Spleen (tissue), 11 donors: Measurements from ENCODE around the gene PTGES. TPM values are rescaled to one million over a fixed set of nuclear protein-coding genes. Genes with fewer than 3 reads are reported as not detected.
"Not testable (repeated sequence)": the region's sequence is repeated elsewhere in the genome, so short reads cannot be mapped to it uniquely, and the experiment has no call there.

Source experiments
- DNase-seq: peaks from one replicate; pipeline ENCODE4 v3.0.0-alpha.2; 2020
- H3K27ac ChIP-seq, 8 donors: fragments of 200-600 bp; sonication (generic) in 7 of 8; 1 replicate in 4 of 8; 2 replicates in 4 of 8; pipeline versions ENCODE4 v1.5.0 to v1.8.0; 2016 to 2021; ENCODE audit warnings: inconsistent platforms in 4 of 8, mild to moderate bottlenecking in 4 of 8, moderate library complexity in 1 of 8
- H3K27me3 ChIP-seq, 7 donors: fragments of 200-600 bp; sonication (generic) in 6 of 7; replicated peaks in 1 of 7; 1 replicate in 4 of 7; 2 replicates in 3 of 7; pipeline versions ENCODE4 v1.5.0 to v1.8.0; 2016 to 2021; ENCODE audit warnings: inconsistent platforms in 3 of 7, mild to moderate bottlenecking in 1 of 7
- H3K36me3 ChIP-seq, 6 donors: fragments of 200-600 bp; sonication (generic) in 5 of 6; 1 replicate in 4 of 6; 2 replicates in 2 of 6; pipeline versions ENCODE4 v1.5.0 to v1.8.0; 2016 to 2021; ENCODE audit warnings: inconsistent platforms in 2 of 6
- H3K4me1 ChIP-seq, 6 donors: fragments of 200-600 bp; sonication (generic) in 5 of 6; 1 replicate in 3 of 6; 2 replicates in 3 of 6; pipeline versions ENCODE4 v1.5.0 to v1.8.0; 2016 to 2021; ENCODE audit warnings: inconsistent platforms in 3 of 6
- H3K4me3 ChIP-seq, 8 donors: fragments of 200-600 bp; sonication (generic) in 7 of 8; 1 replicate in 4 of 8; 2 replicates in 4 of 8; pipeline versions ENCODE4 v1.5.0 to v1.8.0; 2016 to 2021; ENCODE audit warnings: inconsistent platforms in 4 of 8, mild to moderate bottlenecking in 4 of 8, moderate library complexity in 2 of 8
- H3K9me3 ChIP-seq, 8 donors: fragments of 200-600 bp; sonication (generic) in 7 of 8; 1 replicate in 4 of 8; 2 replicates in 4 of 8; pipeline versions ENCODE4 v1.5.0 to v1.8.0; 2016 to 2021; ENCODE audit warnings: inconsistent platforms in 4 of 8
- CTCF ChIP-seq, 11 experiments: fragments of 200-600 bp in 7 of 11; fragments of 450-650 bp in 4 of 11; sonication (generic) in 4 of 11; IDR thresholded peaks in 8 of 11; conservative IDR thresholded peaks in 3 of 11; 1 replicate in 7 of 11; 2 replicates in 4 of 11; pipeline versions ENCODE4 v1.4.0 to v1.8.0; 2016 to 2021; ENCODE audit warnings: antibody characterized with exemption in 11 of 11, inconsistent platforms in 4 of 11, mild to moderate bottlenecking in 1 of 11
- POLR2A ChIP-seq, 3 donors: fragments of 450-650 bp; IDR thresholded peaks; one replicate each; pipeline ENCODE4 v1.5.1; 2017; ENCODE audit warnings: antibody characterized with exemption in 3 of 3, mild to moderate bottlenecking in 1 of 3
- POLR2AphosphoS5 ChIP-seq, 3 donors: sonication (generic); formaldehyde crosslinking; IDR thresholded peaks; one replicate each; pipeline ENCODE4 v1.5.1; 2017; ENCODE audit warnings: antibody characterized with exemption in 3 of 3
- WGBS, 5 donors: extraction: QIAGEN DNeasy Blood & Tissue Kit in 3 of 5; methylation state at CpG; one replicate each; pipeline versions ENCODE4 v1.1.5 to v1.1.7; 2013 to 2018; 5-methylcytosine and 5-hydroxymethylcytosine counted together
- intact Hi-C: fragments of 100-400 bp; cut with DNase I; formaldehyde crosslinking; loops from one replicate; pipeline ENCODE4 v1.15.0; 2023; ENCODE audit warnings: low total_unique reads
- polyA plus RNA-seq, 3 donors: library from polyadenylated mRNA; stranded (reverse); fragments of 200-250 nt; gene quantifications; one replicate each; pipeline ENCODE4 v1.2.1, GENCODE V29; 2013
- total RNA-seq, 7 donors: library from RNA; depleted of rRNA in 3 of 7; stranded (reverse); fragments of >200 nt in 3 of 7; fragmentation: NEBNext Ultra II Directional in 4 of 7; extraction: Animal tissue kit (Norgen Biotek cat#: 25700) in 4 of 7; gene quantifications; one replicate each; pipeline versions ENCODE4 v1.1.0 to v1.2.1, GENCODE V29; 2016 to 2021
- donor health status: healthy with polysubstance abuse.
- donor health status: DM: no; HTN: no; CAD: no; lungs with moderate emphysema.
- donor health status: DM: no; HTN: no; CAD: no.
- donor health status: Bipolar disorder and iron deficiency.
- donor health status: healthy.
- donor health status: DM: no; HTN: no; CAD: no.
- donor health status: DM: yes; HTN: yes; CAD: no.

PTGES gene
- total and polyA plus RNA-seq, 10 donors = 1.4 to 7.2 (median 2.8) TPM

DNA sequence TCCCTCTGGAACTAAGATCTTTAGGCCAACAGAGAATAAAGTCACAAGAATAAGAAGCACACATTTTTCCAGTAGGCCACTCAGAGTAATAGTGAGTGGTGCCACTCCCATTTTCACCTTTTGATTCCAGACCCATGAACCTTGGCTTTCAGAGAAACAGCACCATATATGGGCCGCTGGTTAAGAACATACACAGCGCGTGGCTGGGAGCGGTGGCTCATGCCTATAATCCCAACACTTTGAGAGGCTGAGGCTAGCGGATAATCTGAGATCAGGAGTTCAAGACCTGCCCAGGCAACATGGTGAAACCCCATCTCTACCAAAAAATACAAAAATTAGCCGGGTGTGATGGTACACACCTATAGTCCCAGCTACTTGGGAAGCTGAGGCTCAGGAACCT lies 15.6 kb upstream of the PTGES start:
- H3K27ac ChIP-seq = no peak overlapping the region
- no peak for DNase-seq
- intact Hi-C loops = no loop called here
- no peaks in the 10 kb centered on the region for H3K27me3 ChIP-seq
- peaks cover 0 to 11% (median 5%) of the 10 kb centered on the region in 6 donors for H3K4me1 ChIP-seq
- H3K36me3 ChIP-seq = no peaks in the 10 kb centered on the region
- 92 to 96% (median 95%) methylated on average over 6 of the region's 6 CpGs for WGBS, 5 donors
- no peaks in the 10 kb centered on the region for H3K9me3 ChIP-seq
- H3K4me3 ChIP-seq = no peak overlapping the region
- TF ChIP-seq POLR2A (IDR thresholded peaks at IDR 0.05) = no peak
- TF ChIP-seq CTCF (IDR thresholded peaks at IDR 0.05 in 8 of 11, conservative IDR thresholded peaks at IDR 0.05 in 3 of 11) = no peak
- TF ChIP-seq POLR2AphosphoS5 (IDR thresholded peaks at IDR 0.05) = no peak

- Histone ChIP-seq H3K4me3 (no peak overlapping the region), H3K27me3 (peaks cover 0 to 5% (median 0%) of the 10 kb centered on the region in 7 donors), H3K9me3 (no peaks in the 10 kb centered on the region), H3K4me1 (peaks cover 0 to 25% (median 6%) of the 10 kb centered on the region in 6 donors), H3K36me3 (no peaks in the 10 kb centered on the region), H3K27ac (no peak overlapping the region)
- intact Hi-C loops = no loop called here
- TF ChIP-seq CTCF (IDR thresholded peaks at IDR 0.05 in 8 of 11, conservative IDR thresholded peaks at IDR 0.05 in 3 of 11) (no peak), POLR2A (IDR thresholded peaks at IDR 0.05) (no peak), POLR2AphosphoS5 (IDR thresholded peaks at IDR 0.05) (no peak)
- no peak for DNase-seq
- 88 to 98% (median 92%) methylated on average over 4 of the region's 4 CpGs for WGBS, 5 donors
Measured at GRCh38 chr9:129765764-129766317, 13.0 kb upstream of the PTGES start.

DNA sequence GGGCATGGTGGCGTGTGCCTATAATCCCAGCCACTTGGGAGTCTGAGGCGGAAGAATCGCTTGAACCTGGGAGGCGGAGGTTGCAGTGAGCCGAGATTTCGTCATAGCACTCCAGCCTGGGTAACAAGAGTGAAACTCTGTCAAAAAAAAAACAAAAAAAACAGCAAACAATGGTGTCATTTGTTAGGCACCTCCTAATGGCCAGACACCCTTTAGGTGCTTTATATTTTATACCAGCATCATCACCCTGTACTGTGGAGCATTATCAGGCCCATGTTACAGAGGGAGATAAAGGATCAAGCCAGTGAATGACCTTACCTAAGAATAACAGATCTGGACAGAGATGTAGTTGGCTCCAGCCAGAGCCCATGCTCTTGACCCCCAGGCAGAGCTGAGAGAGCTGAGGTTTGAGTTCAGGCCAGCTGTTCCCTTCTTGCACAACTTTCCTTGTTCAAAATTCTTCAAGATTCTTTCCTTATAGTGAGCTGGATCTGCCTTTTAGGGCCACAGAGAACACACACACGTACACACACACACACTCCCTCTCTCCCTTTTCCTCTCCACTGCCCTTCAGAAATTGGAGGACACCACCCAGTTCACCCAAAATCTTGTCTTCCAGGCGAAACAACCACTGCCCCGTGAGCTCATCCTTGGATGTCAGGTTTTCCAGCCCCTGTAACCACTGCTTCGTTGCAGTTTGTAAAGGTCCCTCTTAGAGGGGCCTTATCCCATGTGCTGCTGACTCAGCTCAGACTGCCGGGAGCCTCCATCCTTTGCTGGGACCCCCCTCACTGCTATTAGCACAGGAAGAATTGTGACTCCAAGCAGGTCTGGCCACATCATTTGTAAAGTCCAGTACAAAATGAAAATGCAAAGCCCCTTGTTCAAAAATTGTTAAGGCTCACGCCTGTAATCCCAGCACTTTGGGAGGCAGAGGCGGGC lies 10.4 kb upstream of the PTGES start:
- peak overlapping the region in 7 of 8 donors; percentile 60 to 79 (median 67) for H3K27ac ChIP-seq
- H3K4me1 ChIP-seq = peaks cover 0 to 25% (median 6%) of the 10 kb centered on the region in 6 donors
- no peaks in the 10 kb centered on the region for H3K36me3 ChIP-seq
- 69 to 89% (median 78%) methylated on average over 13 of the region's 13 CpGs for WGBS, 5 donors
- no peak for DNase-seq
- peak overlapping the region in 1 of 8 donors; percentile 15 for H3K4me3 ChIP-seq
- peaks cover 0 to 5% (median 0%) of the 10 kb centered on the region in 7 donors for H3K27me3 ChIP-seq
- intact Hi-C loops = no loop called here
- no peaks in the 10 kb centered on the region for H3K9me3 ChIP-seq
- TF ChIP-seq POLR2A (IDR thresholded peaks at IDR 0.05) = no peak
- TF ChIP-seq POLR2AphosphoS5 (IDR thresholded peaks at IDR 0.05) = peak in 1 of 3 donors; percentile 21

DNA sequence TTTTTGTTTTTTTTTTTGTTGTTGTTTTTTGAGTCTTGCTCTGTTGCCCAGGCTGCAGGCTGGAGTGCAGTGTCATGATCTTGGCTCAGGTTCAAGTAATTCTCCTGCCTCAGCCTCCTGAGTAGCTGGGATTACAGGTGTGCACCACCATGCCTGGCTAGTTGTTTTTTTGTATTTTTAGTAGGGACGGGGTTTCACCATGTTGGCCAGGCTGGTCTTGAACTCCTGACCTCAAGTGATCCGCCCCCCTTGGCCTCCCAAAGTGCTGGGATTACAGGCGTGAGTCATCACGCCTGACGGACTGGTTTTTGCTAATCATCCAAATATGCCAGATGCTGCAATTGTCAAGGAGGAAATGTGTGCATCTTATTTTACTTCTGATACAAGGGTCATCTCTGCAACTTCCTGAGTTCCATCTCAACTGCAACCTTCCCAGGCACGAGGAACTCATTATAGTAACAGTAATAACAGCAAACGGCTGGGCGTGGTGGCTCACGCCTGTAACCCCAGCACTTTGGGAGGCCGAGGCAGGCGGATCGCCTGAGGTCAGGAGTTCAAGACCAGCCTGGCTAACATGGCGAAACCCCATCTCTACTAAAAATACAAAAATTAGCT lies 9.6 kb upstream of the PTGES start:
- TF ChIP-seq POLR2AphosphoS5 (IDR thresholded peaks at IDR 0.05) = peak in 2 of 3 donors; percentile 18 to 67
- intact Hi-C loops, H3K36me3 ChIP-seq, H3K27me3 ChIP-seq, H3K9me3 ChIP-seq, DNase-seq: not testable (repeated sequence)
- Histone ChIP-seq H3K4me3 (peak overlapping the region in 1 of 8 donors; percentile 15), H3K27ac (peak overlapping the region in 7 of 8 donors; percentile 66 to 79 (median 67)), H3K4me1 (peaks cover 0 to 32% (median 9%) of the 10 kb centered on the region in 6 donors)
- 33 to 73% (median 44%) methylated on average over 12 to 13 of the region's 13 CpGs for WGBS, 5 donors
